Activated T-helper 1 cell treated with anti-CD3 and anti-CD28 coated beads, Interleukin-12 subunit alpha, Interleukin-12 subunit beta, Interleukin-2, Interleukin-4 antibody, amounts not matched to agents 30 ng/mL and 10 ng/mL and 1 ng/mL, durations not matched to agents 14 hours and 24 hours and 36 hours (primary cell): ENCODE measurements around the gene FSIP1. TPM values are rescaled to one million over a fixed set of nuclear protein-coding genes. Genes with fewer than 3 reads are reported as not detected.

Experiments used
- DNase-seq: peaks from one replicate; pipeline ENCODE4 v3.0.0; 2021; ENCODE audit warnings: low spot score
- H3K27ac Mint-ChIP-seq: one replicate; pipeline ENCODE4 v1.8.0; 2021; ENCODE audit warnings: mild to moderate bottlenecking, mixed read lengths
- H3K27me3 Mint-ChIP-seq: one replicate; pipeline ENCODE4 v1.8.0; 2022; ENCODE audit warnings: mild to moderate bottlenecking, moderate library complexity, mixed read lengths; ENCODE audit not compliant: insufficient read depth
- H3K36me3 Mint-ChIP-seq: one replicate; pipeline ENCODE4 v1.8.0; 2021; ENCODE audit warnings: low read depth, mixed read lengths
- H3K4me1 Mint-ChIP-seq: one replicate; pipeline ENCODE4 v1.8.0; 2021; ENCODE audit warnings: low read depth, mixed read lengths
- H3K4me3 Mint-ChIP-seq: one replicate; pipeline ENCODE4 v1.8.0; 2021; ENCODE audit warnings: mild to moderate bottlenecking, moderate library complexity, mixed read lengths
- H3K9me3 Mint-ChIP-seq: one replicate; pipeline ENCODE4 v1.8.0; 2021; ENCODE audit warnings: mixed read lengths
- intact Hi-C: fragments of 100-400 bp; cut with micrococcal nuclease; formaldehyde crosslinking; loops from one replicate; pipeline ENCODE4 v1.15.1; 2024
- total RNA-seq: library from RNA; stranded (reverse); gene quantifications from 2 replicates; pipeline ENCODE4 v1.2.3, GENCODE V29; 2022

The FSIP1 gene
- total RNA-seq, 1 donor from 2014 or later: 0.26 TPM

DNA sequence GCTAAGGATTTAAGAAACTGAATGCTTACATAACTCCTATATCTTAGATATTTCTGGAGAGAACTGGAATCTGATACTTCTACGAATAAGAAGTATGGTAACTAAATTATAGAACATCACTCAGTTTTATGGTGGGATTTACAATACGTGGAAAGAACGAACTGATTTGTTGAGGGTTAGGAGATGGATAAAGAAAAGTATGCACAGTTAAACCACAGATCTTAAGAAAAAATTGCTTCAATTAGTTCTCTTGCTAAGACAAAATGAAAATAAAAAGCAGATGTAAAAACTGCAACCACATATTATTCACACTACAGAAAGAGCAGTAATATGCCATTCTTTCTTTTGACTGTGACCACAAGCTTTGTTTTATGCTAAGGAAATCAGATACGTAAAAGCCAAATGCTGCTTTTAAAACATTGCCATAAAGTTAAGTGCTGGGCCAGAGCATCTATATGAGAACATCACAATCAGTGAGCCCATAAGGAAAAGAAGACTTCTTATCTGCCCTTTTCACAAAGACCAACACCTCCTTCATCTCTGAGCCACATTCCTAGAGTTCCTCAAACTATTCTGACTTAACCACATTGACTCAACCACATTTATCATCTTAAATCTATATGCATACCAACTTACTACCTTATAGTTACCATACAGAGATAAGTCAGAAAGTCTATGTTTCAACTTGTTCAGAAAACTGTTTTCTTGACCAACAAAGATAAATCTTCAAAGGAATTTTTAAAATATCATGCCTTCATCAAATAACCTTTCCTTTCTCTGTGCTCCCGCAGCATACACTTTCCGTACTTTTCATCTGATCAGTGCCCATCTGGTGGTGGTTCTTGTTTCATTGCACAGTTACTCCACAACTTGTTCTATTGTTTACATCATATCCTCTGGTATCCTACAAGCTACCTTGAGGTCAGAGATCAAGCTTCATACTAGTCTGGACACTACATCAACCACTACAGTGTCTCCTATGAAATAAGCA lies 61.7 kb downstream of the FSIP1 start:
- Mint-ChIP-seq H3K9me3 (no peaks in the 10 kb centered on the region), H3K36me3 (no peaks in the 10 kb centered on the region), H3K4me3 (no peak overlapping the region), H3K27ac (no peak overlapping the region), H3K27me3 (peaks cover 11% of the 10 kb centered on the region), H3K4me1 (no peaks in the 10 kb centered on the region)
- intact Hi-C loops: no loop called here
- no peak for DNase-seq

DNA sequence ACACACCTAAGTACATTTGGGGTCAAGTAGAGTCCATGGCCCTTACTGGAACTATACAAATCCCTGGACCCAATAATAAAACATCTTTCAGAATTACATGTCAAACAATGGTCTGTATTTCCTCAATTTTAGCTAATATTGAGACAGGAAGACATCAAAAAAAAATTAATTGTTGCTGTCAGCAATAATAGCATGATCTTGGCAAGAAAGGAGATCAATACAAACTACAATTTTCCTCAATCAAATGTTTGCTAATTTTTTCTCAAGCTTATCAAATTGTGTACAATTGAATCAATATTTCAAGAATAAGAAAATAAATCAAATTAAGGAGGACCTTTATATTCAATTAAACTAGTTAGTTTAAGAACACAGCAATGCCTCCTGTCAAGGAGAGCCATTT lies 62.6 kb downstream of the FSIP1 start:
- Mint-ChIP-seq H3K4me3 (no peak overlapping the region), H3K9me3 (no peaks in the 10 kb centered on the region), H3K4me1 (no peaks in the 10 kb centered on the region), H3K27me3 (peaks cover 11% of the 10 kb centered on the region), H3K36me3 (no peaks in the 10 kb centered on the region), H3K27ac (no peak overlapping the region)
- no peak for DNase-seq
- intact Hi-C loops: no loop called here

GRCh38 chr15:39719109-39719508 lies 63.5 kb downstream of the FSIP1 start:
- no peaks in the 10 kb centered on the region for H3K4me1 Mint-ChIP-seq
- intact Hi-C loops: no loop called here
- no peak overlapping the region for H3K4me3 Mint-ChIP-seq
- no peak overlapping the region for H3K27ac Mint-ChIP-seq
- no peaks in the 10 kb centered on the region for H3K36me3 Mint-ChIP-seq
- no peaks in the 10 kb centered on the region for H3K9me3 Mint-ChIP-seq
- no peak for DNase-seq
- H3K27me3 Mint-ChIP-seq: peaks cover 11% of the 10 kb centered on the region

DNA sequence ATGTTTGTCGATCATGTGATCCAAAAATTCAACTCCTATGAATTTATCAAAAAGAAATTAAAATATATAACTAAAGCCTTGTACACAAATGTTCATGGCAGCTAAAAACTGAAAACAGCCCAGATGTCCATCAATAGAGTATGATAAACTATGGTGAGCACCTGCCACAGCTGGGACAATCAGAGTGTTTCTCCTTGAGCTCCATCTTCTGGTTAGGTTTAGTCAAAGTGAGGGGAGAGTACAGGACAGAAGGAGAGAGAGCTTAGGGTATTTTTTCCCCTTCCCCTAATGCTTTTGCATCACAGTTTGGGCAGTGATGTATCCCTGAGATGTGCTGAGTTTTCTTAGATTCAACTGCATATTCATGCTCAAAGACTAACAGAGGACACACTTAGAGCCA lies 65.5 kb downstream of the FSIP1 start:
- DNase-seq: no peak
- intact Hi-C loops: no loop called here
- no peaks in the 10 kb centered on the region for H3K9me3 Mint-ChIP-seq
- H3K4me3 Mint-ChIP-seq: no peak overlapping the region
- no peaks in the 10 kb centered on the region for H3K4me1 Mint-ChIP-seq
- no peak overlapping the region for H3K27ac Mint-ChIP-seq
- H3K36me3 Mint-ChIP-seq: no peaks in the 10 kb centered on the region
- peaks cover 11% of the 10 kb centered on the region for H3K27me3 Mint-ChIP-seq

DNA sequence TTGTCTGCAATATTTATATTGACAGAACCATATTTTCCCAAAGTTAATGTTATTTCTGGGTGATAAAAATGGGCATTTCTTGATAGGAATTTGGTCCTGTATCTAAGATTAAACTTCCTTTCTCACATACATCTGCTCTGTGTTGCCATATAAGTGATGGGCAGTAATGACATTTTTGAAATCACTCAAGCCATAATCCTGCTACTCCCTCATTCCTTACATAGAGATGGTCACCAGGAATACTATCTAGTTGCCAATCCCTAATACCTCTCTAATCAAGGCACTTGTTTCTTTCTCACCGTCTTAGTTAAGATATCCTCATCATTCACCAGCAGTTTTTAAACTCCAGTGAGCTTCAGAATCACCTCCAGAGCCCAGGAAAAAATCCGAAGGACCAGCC lies 68.4 kb downstream of the FSIP1 start:
- H3K4me1 Mint-ChIP-seq: no peaks in the 10 kb centered on the region
- H3K9me3 Mint-ChIP-seq: no peaks in the 10 kb centered on the region
- intact Hi-C loops: no loop called here
- H3K36me3 Mint-ChIP-seq: no peaks in the 10 kb centered on the region
- DNase-seq: no peak
- H3K27ac Mint-ChIP-seq: no peak overlapping the region
- peaks cover 6% of the 10 kb centered on the region for H3K27me3 Mint-ChIP-seq
- H3K4me3 Mint-ChIP-seq: no peak overlapping the region

DNA sequence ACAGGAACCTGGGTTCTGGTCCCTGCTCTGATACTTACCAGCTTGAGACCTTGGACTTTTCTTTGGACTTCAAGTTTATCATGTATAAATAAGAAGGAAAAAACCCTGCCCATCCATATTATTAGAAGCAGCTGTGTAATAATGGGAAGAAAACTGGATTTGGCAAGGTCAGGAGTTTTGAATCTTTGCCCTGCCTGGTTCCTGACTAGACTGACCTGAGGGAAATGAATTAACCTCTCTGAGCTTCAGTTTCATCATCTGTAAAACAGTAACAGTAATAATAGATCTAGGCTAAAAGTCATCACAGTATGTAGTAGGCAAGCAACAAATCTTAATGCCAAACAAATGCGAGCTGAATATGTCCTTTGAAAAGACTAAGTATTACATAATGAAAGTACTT lies 68.8 kb downstream of the FSIP1 start:
- no peaks in the 10 kb centered on the region for H3K36me3 Mint-ChIP-seq
- no peak overlapping the region for H3K27ac Mint-ChIP-seq
- no peak for DNase-seq
- H3K27me3 Mint-ChIP-seq: peaks cover 6% of the 10 kb centered on the region
- H3K4me1 Mint-ChIP-seq: no peaks in the 10 kb centered on the region
- intact Hi-C loops: no loop called here
- no peak overlapping the region for H3K4me3 Mint-ChIP-seq
- H3K9me3 Mint-ChIP-seq: no peaks in the 10 kb centered on the region

DNA sequence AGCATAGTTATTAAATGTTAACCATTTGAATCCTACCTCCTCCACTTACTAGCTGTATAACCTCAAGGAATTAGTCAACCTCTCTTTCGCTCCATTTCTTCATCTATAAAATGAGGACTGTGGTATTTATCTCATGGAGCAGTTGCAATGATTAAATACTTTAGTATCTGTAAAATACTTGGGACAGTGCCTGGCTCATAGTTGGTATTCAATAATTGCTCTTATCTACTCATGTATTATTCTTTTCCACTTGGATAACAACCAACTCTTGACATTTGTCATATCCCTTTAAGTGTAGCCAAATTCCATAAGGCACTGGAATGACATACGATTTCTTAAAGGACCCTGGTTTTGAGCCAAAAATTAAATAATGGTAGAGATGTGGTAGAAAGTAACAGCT lies 72.0 kb downstream of the FSIP1 start:
- no peaks in the 10 kb centered on the region for H3K4me1 Mint-ChIP-seq
- H3K9me3 Mint-ChIP-seq: no peaks in the 10 kb centered on the region
- H3K27me3 Mint-ChIP-seq: peaks cover 2% of the 10 kb centered on the region
- H3K27ac Mint-ChIP-seq: no peak overlapping the region
- intact Hi-C loops: no loop called here
- no peak overlapping the region for H3K4me3 Mint-ChIP-seq
- no peaks in the 10 kb centered on the region for H3K36me3 Mint-ChIP-seq
- no peak for DNase-seq

DNA sequence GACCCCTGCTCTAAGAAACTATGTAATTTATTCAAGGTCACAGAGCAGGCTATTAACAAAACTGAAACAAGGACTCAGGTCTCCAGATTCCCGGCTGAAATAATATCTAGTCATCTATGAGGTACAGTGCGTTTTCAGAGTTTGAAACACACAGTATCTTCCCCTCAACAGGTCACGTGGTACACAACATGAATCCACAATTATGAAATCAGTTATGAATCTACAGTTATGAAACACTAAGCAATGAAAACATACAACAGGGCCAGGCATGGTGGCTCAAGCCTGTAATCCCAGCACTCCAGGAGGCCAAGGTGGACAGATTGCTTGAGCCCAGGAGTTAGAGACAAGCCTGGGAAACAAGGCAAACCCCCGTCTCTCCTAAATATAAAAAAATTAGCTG lies 72.7 kb downstream of the FSIP1 start:
- no peak overlapping the region for H3K4me3 Mint-ChIP-seq
- H3K36me3 Mint-ChIP-seq: no peaks in the 10 kb centered on the region
- H3K4me1 Mint-ChIP-seq: no peaks in the 10 kb centered on the region
- no peak for DNase-seq
- H3K9me3 Mint-ChIP-seq: no peaks in the 10 kb centered on the region
- no peak overlapping the region for H3K27ac Mint-ChIP-seq
- intact Hi-C loops: no loop called here
- peaks cover 2% of the 10 kb centered on the region for H3K27me3 Mint-ChIP-seq

- intact Hi-C loops: no loop called here
- Mint-ChIP-seq H3K27me3 (peaks cover 2% of the 10 kb centered on the region), H3K4me3 (no peak overlapping the region), H3K27ac (no peak overlapping the region), H3K4me1 (no peaks in the 10 kb centered on the region), H3K36me3 (no peaks in the 10 kb centered on the region), H3K9me3 (no peaks in the 10 kb centered on the region)
- DNase-seq: no peak
Measured at GRCh38 chr15:39706206-39706605, 76.4 kb downstream of the FSIP1 start.

DNA sequence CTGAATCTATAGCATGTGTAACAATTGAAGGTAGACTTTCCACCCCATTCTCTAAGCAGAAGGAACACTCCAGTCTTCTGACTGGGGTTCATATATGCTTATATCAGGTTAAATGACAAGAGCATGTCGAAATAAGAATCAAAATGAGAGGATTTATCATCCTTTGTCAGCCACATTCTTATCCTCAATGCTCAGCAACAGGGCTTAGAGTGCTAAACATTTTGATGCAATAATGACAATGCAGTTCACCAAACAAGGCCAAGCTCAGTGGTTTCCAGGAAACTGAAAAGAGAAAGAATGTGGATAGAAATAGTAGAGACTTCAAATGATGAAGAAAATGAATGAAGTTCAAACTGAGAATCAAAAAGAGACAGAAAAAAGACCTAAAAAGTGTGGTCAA lies 78.0 kb downstream of the FSIP1 start:
- Mint-ChIP-seq H3K4me3 (no peak overlapping the region), H3K27ac (no peak overlapping the region), H3K27me3 (peaks cover 2% of the 10 kb centered on the region), H3K36me3 (no peaks in the 10 kb centered on the region), H3K4me1 (no peaks in the 10 kb centered on the region), H3K9me3 (no peaks in the 10 kb centered on the region)
- DNase-seq: no peak
- intact Hi-C loops: no loop called here

GRCh38 chr15:39704235-39704634 lies 78.4 kb downstream of the FSIP1 start:
- Mint-ChIP-seq H3K9me3 (no peaks in the 10 kb centered on the region), H3K27ac (no peak overlapping the region), H3K36me3 (no peaks in the 10 kb centered on the region), H3K27me3 (peaks cover 2% of the 10 kb centered on the region), H3K4me3 (no peak overlapping the region), H3K4me1 (no peaks in the 10 kb centered on the region)
- intact Hi-C loops: no loop called here
- no peak for DNase-seq

- intact Hi-C loops: no loop called here
- no peaks in the 10 kb centered on the region for H3K9me3 Mint-ChIP-seq
Measured at GRCh38 chr15:39701988-39702387, 80.7 kb downstream of the FSIP1 start.

GRCh38 chr15:39700375-39700700 lies 82.3 kb downstream of the FSIP1 start:
- Mint-ChIP-seq H3K27ac (no peak overlapping the region), H3K9me3 (no peaks in the 10 kb centered on the region), H3K4me1 (no peaks in the 10 kb centered on the region), H3K36me3 (no peaks in the 10 kb centered on the region), H3K27me3 (peaks cover 13% of the 10 kb centered on the region), H3K4me3 (no peak overlapping the region)
- DNase-seq: no peak
- intact Hi-C loops: no loop called here

More at GRCh38 chr15:39701988-39702387, 80.7 kb downstream of the FSIP1 start:
- no peaks in the 10 kb centered on the region for H3K36me3 Mint-ChIP-seq
- H3K4me1 Mint-ChIP-seq: no peaks in the 10 kb centered on the region
- H3K27ac Mint-ChIP-seq: no peak overlapping the region
- no peak for DNase-seq
- H3K4me3 Mint-ChIP-seq: no peak overlapping the region
- peaks cover 11% of the 10 kb centered on the region for H3K27me3 Mint-ChIP-seq
